Left hindlimb (tissue), 1 donor: Measurements from ENCODE around the gene RNF5.
"Not testable (repeated sequence)": the region's sequence is repeated elsewhere in the genome, so short reads cannot be mapped to it uniquely, and the experiment has no call there.

ENCODE experiments used
- DNase-seq: peaks from one replicate; pipeline ENCODE4 v3.0.0-alpha.2; 2018

RNF5 gene

DNA sequence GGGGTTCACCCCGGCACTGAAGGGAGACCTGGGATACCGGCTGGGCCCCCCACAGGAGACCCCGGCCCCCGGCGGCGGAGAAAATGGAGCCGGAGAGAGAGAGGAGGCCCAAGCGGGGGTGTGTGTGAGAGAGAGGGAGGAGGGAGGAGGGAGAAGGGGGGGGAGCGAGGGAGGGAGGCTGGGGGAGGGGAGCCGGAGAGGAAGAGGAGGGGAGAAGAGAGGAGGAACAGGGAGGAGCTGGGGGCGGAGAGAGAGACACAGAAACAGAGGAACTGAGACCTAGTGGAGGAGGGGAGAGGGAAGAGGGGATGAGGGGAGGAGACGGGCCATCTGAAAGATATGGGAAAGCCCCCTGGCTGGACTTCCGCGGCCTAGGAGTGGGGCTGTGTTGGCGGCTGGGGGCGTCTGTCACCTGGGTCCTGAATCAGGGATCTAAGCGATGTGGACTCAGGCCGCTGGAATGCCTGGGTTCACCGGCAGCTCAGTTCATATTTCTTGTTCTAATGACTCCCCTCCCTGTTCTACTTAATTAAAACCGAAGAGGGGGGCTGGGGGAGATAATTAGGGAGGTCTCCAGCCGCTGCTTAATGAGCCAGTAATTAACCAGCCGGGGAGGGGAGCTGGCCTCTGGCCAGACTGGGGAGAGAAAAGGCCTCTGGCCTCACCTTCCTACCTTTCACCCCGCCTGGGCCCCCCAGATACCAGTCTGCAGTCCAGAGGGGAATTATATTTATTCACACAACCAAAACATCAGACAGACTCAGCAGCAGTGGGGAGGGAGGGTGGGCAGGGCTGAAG lies 12.0 kb downstream of the RNF5 start, which contains the start of gene PBX2:
TSS of gene PBX2 (minus strand) at position 149 of the 798 bp plus-strand sequence. CDS start 287 bp downstream, outside the sequence.
- DNase-seq: peak; percentile 98

DNA sequence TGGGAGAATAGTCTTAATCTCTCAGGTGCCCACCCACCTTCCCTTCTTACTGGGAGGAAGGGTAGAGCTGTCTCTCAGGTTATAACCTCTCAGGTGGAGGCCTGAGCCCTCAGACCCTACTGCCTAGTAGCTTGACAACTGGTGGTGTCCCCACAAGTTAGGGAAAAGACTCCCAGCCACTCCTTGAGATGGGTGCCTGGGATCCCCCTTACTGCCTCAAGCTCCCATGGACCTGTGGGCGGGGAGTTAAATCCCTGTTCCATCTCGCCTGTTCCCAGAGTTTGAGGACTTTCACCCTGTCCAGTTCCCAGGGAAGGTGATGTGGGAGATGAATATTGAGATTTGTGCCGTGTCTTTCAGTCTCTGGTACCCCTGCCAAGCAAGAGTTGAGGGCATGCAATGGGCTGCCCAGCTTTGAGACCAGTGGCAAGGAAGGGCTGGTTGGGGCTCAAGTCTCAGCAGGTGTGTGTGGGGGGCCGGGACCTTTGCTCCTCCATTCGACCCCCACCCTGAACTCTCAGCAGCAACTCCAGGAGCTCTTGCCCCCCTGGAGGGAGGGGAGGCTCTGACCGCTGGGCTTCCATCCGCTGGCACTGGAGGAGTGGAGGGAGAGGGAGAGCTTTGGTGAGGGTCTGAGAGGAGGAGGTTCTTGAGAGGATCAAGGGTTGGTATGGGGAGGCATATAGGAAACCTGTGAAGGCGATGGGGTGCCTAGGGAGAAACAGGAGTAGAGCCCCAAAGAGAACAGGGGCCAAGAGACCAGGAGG lies 12.9 kb downstream of the RNF5 start:
- DNase-seq: no peak

DNA sequence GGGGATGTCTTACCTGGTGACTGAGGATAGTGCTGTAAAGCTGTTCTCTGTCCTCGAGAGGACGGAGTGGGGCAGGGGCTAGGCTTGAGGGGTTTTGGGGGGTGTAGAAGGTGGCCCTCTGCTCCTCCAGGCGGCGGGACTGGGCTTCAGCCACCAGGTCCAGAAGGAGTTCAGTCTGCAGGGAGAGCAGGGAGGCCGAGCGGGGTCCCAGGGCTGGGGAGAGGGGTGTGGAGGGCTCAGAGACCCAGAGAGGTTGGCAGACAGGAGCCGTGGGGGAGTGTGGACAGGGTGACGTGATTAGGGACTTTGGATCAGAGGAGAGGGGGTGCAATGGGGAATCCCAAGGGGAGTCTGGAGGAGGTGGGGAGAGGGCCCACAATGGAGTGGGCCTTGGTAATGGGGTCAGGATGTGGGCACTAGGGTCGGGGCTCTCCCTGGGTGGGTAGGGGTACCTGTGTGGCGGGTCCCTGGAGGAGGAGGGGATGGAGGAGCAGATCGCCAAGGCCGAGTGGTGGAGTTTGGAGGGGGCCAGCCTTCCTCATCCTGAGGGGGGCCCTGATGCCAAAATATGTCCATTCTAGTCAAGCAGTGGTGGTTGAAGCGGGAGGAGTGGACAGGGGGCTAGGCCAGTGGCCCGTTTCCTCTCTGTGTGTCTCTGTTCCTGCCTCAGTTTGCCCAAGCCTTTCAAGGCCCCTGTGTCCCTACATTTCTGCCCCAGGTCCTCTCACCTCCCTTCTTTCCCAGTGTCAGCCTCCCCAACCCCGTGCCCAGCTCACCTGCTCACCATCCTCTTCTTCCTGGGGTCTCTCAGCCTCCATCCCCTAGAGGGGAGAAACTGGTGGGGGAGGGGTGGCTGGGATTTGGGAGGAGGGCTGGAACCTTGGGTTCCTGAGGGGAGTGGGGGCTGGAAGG lies 13.7 kb downstream of the RNF5 start:
- no peak for DNase-seq

DNA sequence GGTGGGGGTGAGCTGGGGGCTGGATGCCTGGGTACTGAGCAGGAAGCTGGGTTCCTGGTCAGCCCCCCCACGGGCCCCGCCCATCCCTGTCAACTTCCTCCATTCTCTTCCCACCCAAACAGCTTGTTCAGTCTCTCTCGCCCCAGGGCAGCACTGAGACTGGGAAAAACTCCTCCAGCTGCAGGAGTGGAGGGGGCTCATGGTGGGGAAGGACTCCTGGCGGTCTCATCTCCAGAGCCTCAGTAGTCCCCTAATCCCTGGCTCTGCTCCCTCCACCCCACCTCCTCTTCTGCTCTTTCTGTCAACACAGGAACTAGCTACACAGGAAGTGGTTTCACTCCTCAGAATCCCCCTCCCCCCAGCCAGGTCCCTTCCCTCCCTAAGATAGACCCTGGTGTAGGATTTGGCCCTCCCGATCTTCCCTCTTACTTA lies 14.4 kb downstream of the RNF5 start, which contains the start of gene GPSM3:
TSS of gene GPSM3 (minus strand) at position 36 of the 432 bp plus-strand sequence. CDS start 130 bp downstream, outside the sequence.
- DNase-seq: peak; percentile 55

DNA sequence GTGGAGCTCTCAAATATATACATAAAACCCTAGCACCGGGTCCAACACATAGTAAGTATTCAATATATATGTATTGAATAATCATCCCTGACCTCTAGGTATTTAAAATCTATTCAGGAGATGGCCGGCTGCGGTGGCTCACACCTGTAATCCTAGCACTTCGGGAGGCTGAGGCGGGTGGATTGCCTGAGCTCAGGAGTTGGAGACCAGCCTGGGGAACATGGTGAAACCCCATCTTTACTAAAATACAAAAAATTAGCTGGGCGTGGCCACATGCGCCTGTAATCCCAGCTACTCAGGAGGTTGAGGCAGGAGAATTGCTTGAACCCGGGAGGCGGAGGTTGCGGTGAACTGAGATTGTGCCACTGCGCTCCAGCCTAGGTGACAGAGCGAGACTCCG lies 14.9 kb downstream of the RNF5 start:
- DNase-seq: not testable (repeated sequence)

DNA sequence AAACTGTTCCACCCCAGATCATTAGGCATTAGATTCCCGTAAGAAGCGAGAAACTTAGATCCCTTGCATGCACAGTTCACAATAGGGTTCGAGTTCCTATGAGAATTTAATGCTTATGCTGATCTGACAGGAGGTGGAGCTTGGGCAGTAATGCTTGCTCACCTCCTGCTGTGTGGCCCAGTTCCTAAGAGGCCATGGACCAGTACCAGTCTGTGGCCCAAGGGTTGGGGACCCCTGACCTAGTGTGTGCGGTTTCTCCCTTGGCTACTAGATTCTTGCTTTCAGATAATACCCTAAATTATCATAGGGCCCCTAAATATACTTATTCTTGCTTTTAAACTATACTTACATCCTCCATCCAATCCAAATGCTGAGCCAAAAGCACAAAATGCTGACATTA lies 16.2 kb downstream of the RNF5 start:
- no peak for DNase-seq

DNA sequence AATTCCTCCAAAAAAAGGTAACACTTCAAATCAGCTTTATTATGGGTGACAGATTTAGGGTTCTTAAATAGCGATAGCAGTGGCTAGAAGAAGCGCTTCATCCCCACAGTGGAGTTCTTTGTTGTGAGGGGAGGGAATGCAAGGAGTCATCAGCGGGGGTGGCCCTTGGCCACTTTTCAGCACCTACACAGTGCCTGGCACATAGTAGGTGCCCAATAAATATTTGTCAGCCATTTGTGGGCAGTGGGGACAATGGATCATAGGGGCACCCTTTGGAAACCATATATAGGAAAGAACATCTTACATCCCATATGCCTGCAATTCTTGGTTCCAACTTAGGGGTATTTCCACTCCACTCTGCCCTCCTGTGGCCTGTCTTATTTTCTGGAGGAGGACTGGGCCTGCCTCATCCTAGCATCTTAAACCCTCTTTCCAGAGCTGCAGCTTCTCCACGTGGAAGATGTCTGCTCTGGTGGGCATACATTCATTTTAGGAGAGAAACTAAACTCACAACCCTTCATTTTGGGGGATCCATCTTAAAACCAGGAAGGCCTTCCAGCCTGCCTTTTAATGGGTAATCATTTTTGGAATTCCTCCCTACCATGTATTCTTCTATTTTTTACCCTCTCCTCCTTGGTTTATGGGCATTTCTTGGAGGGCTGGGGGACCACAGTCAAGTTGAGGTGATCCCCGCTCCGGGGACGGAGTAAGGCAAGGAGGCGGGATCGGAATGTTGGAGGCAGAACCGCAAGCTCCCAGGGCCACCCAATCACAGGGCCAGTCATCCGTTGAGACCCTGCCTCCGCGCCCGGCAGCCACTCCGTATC lies 16.8 kb downstream of the RNF5 start:
- DNase-seq: no peak

DNA sequence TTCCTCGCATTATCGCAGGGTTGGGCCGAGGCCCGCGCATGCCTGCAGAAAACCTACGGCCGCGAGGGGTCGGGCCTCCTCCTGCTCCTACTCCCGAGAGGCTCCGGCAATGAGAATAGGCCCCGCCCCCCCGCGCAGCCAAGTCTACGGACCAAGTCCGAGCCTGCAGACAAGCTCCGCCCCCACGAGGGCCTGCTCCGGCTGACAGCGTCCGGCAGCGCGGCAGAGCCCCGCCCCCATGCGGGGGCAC lies 17.4 kb downstream of the RNF5 start:
- DNase-seq: peak; percentile 100

DNA sequence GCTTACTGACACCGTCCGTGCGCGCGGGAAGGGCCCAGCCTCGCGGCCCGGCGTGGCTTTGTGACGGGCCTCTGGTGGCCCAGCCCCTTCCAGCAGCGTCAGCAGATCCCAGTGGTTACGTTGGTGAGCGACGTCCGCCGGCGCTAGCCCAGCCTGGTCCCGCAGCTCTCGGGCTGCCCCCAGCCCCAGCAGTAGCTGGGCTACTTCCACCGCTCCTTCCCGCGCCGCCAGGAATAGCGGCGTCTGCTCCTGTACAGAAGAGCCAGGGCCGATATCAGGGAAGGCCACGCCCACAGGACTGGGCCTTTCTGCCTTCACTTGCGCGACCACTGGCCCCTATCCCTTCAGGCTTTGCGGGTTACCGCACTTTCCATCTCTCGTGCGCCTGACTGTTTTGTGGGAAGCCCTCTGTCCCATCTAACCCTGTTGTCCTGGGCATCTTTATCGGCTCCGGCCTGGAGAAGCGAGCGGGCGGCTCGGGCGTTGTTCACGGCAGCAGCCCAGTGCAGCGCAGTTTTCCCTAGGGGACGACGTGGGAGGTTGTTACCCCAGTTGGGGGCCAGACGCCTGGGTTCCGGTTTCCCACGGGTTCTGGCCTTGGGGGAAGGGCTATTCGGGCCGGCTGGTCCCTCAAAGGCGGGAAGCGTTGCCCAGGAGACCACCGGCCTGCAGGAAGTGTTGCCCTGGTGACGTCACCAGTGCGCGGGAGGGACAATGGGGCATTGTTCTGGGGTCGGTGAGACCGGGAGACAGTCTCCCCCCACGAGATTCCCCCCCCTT lies 17.9 kb downstream of the RNF5 start:
- peak; percentile 95 for DNase-seq

DNA sequence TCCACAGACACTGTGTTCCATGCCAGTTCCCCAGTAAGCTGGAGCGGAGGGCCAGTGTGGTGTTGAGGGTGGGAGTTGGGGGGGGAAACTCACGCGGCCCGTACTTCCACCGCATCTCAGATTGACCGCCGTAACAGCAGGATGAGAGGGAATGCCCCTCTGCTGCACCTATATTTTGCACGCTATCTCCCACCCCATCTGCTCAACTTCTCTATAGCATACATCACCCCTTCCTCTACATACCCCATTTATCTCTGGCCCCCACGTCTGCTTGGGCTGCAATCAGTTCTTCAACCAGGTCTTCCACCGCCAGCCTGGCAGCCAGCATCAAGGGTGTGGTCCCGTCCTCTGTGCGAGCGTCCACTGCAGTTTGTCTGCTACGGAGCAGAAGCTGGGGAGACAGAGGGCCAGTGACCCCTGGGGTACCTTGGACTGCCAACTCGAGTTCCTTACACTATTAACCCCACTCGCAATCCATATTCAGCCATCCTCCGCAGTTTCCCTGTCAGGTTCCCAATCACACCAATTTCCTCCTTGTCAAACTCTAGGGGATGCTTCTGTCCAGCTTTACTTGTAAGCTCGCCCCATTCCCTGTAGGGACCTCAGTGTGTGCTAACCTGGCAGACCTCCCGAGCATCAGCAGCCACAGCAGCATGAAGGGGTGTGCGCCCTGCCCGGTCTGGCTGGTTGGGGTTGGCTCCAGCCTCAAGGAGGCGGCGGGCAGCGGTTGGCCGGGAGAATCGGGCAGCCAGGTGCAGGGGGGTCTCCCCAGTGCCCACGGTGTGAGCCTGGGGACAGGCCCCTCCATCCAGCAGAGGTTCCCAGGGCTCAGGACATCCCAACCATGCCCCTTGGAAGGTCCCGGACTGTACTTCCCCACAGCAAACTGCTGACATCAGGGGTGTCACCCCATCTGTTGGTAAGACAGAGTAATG lies 18.7 kb downstream of the RNF5 start:
- DNase-seq: peak; percentile 66

DNA sequence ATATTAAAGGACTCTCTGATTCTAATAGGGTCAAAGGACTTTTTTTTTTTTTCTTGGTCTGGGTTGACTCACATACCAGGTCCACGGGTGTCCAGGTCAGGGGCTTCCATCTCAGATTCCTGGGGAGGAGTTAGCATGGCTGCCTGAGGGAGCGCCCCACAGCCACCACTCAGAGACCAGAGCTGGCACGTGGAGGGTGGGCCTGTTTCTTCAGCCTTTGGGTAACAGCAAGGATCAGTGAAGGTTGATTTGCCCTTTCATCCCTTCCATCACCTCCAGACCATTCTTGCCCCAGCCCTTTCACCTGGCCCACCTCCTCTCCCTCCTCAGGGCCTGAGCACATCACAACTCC lies 20.1 kb downstream of the RNF5 start:
- no peak for DNase-seq

DNA sequence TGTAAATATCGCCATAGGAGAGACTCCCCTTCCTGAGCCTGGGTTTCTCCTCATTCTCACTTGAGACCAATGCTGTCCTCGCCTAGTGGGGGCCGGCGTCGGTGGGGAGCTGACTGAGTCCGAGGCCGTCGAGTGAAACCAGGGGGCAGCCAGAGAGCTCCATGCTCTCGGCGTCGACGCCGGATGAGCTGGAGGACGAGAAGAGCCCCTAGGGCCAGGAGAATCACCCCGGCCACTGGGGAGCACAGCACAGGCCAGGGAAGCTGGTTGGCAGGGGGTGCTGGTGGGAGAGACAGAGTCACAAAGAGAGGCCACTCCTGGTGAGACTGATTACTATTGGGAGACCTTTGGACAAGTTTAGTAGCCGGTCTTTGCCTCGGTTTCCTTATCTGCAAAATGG lies 20.7 kb downstream of the RNF5 start:
- DNase-seq: no peak

DNA sequence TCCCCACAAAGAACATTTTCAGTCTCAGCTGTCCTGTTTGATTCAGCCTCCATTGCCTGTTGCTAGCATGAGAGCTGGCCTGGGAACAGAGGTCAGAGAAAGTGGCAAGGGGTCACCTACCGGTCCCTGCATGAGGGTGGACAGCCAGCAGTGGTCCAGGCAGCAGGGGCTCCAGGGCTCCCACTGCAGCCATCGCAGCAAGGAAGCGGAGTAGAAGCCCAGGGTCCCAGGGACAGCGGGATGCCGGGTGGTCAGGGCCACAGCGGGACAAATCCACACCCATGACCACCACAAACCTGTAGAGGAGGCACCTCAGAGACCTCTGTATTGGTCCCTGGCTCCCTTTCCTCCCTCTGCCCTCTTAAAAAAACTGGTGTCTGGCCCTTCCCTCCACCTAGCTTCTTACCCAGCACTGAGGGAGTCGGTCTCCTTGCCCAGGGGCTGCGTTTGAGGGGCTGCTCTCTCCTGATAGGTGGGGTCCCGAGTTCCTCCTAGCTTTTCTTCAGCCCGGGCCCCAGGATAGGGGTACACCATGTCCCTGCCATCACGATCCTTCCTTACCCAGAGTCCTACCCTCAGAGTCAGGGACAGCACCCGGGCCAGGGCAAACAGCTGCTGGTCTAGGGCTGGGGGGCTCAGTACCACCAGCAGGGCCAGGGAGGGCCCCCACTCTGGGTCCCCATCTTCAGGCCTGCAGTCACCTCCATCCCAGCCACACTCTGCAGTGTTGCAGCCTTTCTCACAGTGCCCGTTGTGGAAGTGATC lies 22.7 kb downstream of the RNF5 start:
- peak; percentile 20 for DNase-seq

DNA sequence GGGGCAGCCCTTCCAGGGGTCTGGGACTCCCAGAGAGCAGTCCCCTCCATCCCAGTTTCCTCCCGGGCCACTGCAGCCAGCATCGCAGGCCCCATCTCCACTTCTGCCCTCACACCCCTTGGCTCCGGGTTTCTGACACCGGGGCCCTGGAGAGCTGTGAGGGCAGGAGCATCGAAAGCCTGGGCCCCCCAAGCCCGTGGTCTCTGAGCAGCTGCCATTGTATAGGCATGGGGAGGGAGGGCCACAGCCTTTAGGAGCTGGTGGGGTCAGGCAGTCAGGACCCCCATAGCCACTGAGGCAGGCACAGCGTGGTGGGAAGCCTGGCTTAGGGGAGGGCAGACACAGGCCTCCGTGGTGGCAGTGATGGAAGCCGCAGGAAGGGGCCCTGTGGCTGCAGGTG lies 24.0 kb downstream of the RNF5 start:
- DNase-seq: peak; percentile 23

DNA sequence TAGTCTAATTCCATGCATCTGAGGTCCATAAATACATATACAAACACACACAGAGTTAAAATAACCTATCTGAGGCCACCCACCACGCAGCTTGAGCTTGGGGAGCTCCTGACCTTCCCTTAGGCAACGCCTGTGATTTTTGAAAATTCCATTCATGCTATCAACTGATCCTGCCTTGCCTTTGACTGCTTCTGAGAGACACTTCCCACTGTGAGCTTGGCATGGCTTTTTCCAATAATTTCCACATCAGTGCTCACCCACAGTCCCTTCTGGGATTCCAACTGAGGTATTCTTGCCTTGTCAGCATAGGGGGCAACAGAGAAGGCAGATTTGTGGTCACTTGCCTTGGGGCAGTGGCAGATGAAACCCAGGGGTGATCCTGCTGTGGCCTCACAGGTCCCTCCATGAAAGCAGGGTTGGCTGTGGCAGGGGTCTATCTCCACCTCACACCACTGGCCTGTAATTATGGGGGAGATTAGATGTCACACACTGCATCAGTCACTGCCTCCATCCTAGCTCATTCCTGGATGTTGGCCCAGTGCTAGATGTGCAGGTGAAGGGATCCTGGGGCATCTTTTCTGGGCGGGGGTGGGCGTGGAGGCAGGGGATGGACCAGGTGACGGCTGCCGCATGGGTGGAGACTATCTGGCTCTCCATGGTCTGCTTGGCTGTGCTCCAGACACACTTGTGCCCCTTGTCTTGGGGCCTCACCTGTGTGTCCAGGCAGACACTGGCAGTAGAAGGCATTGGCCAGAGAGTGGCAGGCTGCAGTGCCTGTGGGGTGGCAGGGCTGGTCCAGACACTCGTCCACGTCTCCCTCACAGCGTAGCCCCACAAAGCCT lies 25.4 kb downstream of the RNF5 start:
- DNase-seq: peak; percentile 16

DNA sequence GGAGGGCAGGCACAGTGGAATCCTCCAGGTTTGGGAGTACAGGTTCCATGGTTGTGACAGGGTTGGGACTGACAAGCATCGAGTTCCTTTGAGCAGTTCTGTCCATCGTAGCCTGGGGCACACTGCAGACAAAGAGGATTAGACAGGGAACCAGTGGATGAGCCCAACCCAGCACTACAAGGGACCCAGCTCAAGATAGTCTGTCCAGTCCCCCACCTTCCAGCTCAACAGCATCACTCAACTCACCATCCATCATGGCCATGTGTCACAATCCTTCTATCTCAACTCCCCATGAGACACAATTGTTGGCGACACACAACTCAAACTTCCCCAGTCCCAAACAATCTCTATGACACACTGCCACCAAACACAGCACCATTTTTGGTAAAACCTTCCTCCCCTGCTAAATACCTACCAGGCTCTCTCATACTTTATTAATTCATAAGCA lies 26.1 kb downstream of the RNF5 start:
- DNase-seq: no peak

DNA sequence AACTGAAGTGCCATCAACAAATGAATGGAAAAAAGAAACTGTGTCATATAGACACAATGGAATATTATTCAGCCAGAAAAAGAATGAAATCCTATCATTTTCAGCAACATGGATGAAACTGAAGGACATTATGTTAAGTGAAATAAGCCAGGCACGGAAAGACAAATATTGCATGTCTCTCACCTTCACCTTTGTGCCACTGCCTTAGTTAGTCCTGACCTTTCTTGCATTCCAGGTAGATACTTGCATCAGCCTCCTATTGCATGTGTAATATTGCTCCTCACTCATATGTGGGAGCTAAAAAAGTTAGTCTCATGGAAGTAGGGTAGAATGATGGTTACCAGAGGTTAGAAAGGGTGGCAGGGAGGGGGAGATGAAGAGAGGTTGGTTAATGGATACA lies 30.8 kb downstream of the RNF5 start:
- DNase-seq: no peak

DNA sequence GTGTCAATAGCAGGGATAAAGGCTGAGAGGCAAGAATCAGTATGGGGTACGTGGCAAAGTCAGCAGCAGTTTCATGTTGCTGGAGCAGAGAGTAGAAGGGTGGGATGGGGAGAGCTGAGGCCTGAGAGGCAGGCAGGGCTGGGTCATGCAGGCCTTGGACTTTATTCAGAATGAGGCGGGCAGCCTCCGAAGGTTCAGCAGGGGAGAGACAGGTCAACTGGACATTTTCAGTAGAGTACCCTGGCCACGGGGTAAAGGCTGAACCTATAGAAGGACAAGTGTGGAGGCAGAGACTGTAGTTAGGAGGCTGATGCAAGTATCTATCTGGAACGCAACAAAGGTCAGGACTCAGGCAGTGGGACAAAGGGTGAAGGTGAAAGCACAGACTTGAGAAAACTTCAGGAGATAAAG lies 32.0 kb downstream of the RNF5 start:
- DNase-seq: no peak
